HG03460 (cell line): ENCODE data around the gene BANF1.

Source experiments
- ATAC-seq: cut with Tn5 transposase; IDR thresholded peaks from one replicate; pipeline ENCODE4 v1.9.1; 2021; ENCODE audit not compliant: unreplicated experiment

Gene BANF1

DNA sequence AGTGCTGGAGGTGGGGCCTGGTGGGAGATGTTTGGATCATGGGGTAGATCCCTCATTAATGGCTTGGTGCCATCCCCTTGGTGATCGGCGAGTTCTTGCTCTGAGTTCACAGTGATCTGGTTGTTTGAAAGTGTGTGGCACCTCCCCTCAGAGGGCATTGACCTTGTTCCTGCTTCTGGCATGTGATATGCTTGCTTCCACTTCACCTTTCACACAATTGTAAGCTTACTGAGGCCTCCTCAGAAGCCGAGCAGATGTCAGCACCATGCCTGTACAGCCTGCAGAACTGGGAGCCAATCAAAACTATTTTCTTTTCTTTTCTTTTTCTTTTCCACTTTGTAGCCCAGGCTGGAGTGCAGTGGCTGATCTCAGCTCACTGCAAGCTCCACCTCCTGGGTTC, 35.0 kb downstream of the BANF1 start:
- no peak for ATAC-seq

DNA sequence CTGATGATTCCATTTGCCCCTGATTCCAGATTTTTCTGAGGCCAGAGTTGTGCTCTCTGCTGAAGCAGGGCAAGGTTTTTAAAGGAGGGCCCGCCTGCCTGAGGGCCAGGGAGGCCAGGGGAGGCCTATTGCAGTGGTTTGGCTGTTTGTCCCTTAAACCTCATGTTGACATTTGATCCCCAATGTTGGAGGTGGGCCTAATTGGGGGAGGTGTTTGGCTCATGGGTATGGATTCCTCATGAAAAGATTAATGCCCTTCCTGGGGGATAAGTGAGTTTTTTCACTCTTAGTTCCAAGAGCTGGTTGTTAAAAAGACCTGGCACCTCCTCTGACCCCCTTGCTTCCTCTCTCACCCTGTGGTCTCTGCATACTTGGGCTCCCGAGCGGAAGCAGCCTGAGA, 37.5 kb downstream of the BANF1 start:
- no peak for ATAC-seq

DNA sequence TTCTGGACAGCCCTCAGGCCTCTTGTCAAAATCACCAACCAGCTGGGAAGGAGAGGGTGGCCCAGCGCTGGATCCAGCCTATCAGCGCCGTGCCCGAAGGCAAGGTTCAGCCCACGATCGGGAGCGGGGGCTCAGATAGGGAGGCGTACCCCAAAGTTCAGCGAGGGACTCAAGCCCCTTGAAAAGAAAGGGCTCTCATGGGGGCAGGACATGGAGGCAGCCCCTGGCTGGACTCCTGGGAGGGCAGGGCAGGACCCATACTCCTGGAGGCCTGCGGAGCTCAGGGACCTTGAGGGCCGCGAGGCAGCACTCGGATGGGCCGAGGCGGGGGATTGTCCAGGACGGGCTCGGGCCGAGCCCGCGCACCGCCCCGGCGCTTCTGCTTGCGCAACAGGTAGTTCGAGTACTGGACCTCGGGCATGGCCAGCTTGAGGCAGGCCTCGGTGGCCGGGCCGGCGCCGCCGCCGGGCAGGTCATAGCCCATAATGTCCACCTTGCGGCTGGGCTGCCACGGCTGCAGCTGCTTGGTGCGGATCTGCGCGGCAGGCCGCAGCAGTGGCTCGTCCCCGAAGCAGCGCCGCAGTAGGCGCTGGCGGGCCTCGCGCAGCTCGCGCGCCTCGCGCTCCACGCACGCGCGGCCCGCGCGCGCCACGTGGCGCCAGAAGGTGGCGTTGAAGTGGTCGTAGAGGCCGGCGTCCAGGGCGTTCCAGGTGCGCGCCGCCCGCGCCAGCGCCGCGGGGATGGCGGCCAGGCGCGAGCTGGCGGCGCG, 40.1 kb downstream of the BANF1 start:
- no peak for ATAC-seq

DNA sequence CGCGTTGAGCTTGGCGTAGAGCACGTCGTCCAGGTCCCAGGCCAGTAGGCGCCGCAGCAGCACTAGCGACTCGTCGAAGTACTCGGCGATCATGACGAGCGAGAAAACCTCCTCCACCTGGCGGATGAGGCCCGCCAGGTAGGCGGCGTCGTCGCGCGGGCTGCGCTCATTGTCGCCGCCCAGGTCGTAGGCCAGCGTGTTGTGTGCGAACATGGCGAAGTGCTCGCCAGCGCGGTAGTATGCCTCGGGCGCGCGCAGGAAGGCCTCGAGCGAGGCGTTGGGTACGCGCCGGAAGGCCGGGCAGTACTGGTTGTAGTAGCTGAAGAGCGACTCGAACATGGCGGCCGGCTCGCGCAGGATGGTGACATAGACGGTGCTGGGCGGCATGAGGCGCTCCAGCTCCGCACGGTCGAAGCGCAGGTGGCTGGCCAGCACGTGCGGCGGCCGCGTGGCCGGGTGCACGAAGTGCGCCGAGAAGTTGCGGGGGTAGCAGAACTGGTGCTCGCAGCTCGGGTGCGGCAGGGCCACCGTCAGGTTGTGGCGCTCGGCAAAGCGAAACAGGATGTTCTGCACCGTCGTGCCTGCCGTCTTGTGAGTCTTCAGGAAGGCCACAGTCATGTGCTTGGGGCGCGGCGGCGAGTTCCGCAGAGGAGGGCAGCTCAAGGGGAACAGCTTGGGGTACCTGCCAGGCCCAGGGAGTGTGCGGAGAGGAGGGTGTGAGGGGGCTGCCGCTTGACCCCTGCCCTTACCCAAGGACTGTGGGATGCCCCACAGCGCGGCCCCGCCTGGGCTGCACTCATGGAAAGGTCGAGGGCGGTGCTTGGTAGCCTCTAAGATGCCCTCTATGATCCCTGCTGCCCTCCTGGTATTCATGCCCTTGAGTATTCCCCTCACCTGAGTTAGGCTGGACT, 40.9 kb downstream of the BANF1 start:
- no peak for ATAC-seq

DNA sequence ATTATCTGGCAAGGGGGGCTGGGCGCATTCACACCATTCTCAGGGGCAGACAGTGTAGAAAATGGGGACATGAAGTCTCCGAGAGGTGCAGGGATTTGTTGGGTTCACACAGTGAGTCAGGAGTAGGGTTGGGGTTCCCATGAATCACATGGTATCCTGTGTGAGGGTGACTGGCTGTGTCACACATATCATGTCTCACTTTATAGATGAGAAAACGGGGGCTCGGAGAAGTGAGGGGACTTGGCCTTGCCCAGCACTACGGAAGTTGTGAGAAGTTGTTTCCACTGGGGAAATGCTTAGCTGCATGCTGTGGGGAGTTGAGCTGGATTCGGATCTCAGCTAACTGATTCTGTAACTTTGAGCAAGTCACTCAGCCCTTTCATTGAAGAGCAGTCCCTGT, 42.5 kb downstream of the BANF1 start:
- ATAC-seq = no peak

DNA sequence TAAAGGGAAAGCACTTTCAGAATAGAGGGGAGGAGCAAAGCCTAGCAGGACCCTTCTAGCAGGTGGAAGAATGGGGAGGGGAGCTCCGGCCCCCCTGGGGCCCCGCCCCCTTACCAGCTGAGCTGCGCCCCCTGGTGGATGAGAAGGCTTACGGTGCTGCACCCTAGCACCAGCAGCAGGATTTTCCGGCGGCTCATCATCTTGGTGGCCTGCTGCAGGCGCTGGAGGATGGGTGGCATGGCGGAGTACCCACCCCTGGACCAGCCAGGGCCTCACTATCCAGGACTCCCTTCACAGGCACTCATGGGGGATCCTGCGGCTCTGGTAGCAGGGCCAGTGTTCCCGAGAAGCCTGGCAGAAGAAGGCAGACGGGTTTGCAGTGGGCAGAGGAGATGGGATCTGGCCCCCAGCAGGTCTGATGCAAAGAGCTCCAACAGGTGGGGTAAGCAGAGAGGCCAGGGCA, 42.9 kb downstream of the BANF1 start:
- no peak for ATAC-seq

DNA sequence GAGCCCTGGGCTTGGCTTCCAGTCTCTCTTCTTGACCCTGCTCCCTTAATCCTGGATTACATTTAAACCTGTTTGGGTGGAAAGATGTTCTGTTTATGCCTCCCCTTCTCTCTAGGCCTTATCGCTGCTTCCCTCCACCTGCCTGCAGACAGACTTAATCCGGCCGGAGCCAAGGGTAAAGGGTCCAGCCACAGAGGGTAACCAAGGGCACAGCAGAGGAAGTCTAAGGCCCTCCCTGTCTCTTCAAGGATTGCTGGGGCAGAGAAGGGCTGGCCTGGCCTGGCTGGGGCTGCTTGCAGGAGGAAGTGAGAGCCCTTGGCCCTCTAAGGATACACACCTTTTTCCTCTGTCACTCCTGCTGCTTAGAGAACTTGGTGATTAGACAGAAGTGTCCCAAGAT, 44.6 kb downstream of the BANF1 start:
- no peak for ATAC-seq

DNA sequence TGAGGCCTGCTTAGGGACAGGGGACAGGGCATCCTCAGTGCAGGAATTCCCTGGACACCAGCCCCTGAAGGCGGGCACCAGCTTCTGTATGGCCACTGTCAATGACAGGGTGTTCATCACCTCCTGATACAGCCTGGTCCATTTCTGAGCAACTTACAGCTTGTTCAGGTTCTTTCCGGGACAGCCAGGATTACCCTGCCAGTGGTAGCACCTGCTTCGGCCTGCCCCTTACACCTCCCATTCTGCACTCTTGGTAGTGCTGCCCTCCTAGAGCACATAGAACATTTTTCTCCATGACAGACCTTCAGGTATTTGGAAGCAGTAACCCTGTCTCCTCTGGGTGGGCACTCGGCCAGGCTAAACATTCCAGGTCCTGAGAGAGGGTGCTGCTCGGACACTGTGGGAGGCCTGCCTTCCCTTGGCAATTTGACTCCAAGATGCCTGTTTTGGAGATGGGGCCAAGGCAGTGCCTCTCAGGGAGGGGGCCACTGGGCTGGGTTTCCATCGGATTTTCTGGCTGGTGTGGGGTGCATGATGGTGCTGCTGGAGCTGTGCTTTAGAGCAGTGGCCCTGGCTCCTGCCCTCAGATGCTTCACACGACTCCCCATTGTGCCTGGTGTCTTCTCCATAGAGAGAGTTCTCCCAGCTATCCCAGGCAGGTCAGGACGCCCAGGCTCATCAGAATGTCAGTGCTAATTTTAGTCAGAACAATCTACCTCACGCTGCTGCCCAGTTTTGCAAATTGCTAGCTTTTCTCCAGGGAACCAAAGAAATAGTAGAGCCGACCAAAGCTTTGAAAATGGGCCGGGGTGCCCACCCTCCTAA, 45.5 kb downstream of the BANF1 start:
- no peak for ATAC-seq

DNA sequence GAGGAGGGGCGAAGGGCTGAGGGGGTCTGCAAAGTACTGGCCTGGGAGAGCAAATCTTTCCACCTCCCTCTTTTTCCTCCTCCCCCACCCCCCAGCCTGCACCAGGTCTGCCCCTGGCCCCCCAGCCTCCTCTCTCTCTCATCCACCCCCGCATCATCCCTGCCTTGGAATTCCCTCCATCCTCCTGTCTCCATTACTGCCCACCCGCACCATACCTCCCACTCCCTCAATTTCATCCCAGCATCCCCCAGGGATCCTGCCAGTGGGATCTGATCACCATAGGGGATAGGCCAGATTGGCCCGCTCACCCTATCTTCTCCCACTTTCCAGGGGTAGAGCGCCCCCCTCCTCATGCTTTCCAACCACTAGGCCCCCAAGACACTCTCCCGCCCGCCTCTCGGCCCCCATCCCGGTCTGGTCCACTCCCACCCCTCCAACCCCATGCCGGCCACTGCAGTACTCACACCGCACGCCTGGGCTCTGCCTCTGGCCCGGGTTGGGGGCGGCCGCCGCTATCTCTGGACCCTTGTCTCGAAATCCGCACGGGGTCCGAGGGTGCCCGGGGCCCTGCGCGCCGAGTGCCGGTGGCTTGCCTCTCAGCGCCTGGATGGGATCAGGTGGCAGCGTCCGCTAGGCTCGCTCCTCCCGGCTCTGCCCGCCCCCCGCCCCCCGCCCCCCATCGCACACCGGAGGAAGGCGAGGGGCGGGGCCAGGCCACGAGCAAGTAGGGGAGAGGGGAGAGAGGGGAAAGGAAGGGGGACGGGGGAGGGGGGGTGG, 46.4 kb downstream of the BANF1 start, which contains the start of gene GAL3ST3:
GAL3ST3 (minus strand) TSS at position 615 of the 777 bp plus-strand sequence. CDS start 3,746 bp downstream, outside the sequence.
- no peak for ATAC-seq

DNA sequence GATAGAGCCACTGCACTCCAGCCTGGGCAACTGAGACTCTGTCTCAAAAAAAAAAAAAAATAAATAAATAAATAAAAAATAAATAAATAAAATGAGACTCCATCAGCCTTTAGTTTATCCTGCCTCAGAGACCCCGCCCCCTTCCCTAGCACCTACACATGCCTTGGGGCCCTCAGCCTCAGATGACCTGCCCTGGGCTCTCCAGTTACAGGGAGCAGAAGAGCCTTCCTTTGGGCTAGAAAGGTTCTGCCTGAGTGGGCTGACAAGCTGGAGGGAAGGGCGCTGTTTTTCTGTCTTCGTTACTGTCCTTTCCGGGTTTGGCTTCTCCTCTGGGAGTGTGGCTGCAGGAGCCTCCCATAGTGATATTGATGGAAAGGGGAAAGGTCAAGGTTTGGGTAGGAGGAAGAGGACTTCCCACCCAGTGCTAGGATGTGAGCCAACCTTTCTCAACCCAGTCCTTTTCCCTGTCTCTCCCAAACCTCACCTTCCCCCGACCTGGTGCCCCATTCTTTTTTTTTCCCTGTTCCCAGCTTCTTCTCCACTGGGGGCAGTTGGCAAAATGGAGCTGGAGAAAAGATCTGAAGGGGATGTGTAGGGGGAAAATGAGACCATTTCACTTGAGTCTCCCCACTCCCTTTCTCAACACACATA, 48.4 kb downstream of the BANF1 start:
- ATAC-seq = no peak

DNA sequence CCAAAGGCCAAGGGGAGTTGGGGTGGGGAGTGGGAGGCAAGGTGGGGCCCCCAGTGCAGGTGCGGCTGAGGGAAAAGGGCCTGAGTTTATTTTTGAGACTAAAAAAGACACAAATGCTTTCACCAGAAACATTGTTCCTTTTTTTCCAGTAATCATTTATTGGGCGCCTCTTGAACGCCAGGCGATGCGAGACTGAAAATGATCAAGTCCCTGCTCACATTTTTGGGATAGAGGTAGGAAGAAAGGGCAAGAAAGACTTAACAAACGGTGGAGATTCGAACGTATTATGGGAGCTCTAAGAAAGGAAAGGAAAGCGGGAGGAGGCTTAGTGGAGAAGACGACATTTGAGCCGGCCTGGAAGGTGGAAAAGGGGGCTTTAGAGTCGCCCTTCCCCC, 49.1 kb downstream of the BANF1 start:
- no peak for ATAC-seq

DNA sequence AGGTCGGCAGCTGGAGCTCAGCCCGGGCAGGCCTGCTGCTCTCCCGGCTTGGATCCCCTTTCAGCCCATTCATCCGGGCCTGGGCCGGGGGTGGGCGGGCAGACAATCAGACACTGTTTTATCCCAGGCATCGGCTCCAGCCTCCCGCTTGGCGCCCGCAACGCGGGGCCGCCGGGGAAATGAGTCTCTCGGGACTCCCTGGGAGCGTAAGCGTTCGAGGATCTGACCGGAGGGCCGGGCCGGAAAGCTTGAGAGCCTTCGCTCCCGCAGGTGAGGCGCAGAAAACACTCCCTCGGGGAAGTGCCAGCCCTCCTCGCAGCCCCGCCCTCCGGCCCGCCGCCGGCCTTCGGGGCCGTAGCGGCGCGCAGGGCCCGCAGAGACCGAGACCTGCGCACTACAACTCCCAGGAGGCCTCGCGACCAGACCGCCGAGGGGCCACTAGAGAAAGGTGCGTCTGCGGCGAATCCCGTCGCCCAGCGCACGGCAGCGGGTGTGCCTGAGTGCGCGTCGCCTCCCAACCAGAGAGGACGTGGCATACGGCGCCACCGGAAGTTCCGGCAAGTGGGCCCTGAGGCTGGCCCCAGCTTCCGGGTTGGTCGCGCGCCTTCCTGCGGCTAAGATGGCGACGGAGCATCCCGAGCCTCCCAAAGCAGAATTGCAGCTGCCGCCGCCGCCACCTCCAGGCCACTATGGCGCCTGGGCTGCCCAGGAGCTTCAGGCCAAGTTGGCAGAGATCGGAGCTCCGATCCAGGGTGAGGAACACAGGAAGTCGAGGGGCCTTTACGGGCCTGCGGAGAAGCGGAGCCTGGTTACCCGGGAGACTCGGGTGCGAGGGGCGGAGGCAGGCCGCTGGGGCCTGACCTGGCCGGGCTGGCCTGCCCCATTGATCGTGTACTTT, 49.7 kb downstream of the BANF1 start, which contains the start of gene SF3B2:
SF3B2 (plus strand) TSS at position 599 of the 898 bp plus-strand sequence; CDS start at position 620, 21 bp downstream.
- ATAC-seq = peak; percentile 87

DNA sequence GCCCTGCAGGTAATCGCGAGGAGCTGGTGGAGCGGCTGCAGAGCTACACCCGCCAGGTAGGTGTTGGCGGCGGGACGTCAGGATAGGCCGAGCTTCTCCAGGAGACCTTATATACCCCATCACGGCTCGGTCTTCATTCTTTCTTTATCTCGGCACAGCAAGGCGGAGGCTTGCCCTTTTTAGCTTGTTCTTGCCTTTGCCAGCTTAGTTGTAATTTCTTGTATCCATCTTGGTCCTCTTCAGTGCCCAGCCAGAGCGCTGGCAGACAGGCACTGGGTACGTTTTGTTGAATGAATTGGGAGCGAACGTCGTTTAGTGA, 50.3 kb downstream of the BANF1 start:
- ATAC-seq = no peak
